Activated T-cell treated with anti-CD3 and anti-CD28 coated beads, Interleukin-2, amount 50 U/mL, for 72 hours (primary cell): ENCODE measurements around the gene CREB5. TPM values are rescaled to one million over a fixed set of nuclear protein-coding genes. Genes with fewer than 3 reads are reported as not detected.

Experiments used
- ATAC-seq, 2 donors: fragments of 150-1000 bp; cut with Tn5 transposase; replicated peaks in 1 of 2; 2 replicates each; pipeline ENCODE4 v1.10.0; 2021; ENCODE audit warnings: moderate library complexity in 2 of 2, mild to moderate bottlenecking in 1 of 2
- DNase-seq, 2 donors: peaks; one replicate each; pipeline ENCODE4 v3.0.0; 2021 to 2022; ENCODE audit warnings: mixed read lengths in 1 of 2
- H3K27ac Mint-ChIP-seq: one replicate; pipeline ENCODE4 v1.8.0; 2022; ENCODE audit warnings: mild to moderate bottlenecking, moderate library complexity, mixed read lengths
- H3K27me3 Mint-ChIP-seq: one replicate; pipeline ENCODE4 v1.8.0; 2022; ENCODE audit warnings: low read depth, mixed read lengths
- H3K36me3 Mint-ChIP-seq, 2 donors: one replicate each; pipeline ENCODE4 v1.8.0; 2022; ENCODE audit warnings: mixed read lengths in 2 of 2, mild to moderate bottlenecking in 1 of 2; ENCODE audit not compliant: insufficient read depth in 2 of 2
- H3K4me1 Mint-ChIP-seq: one replicate; pipeline ENCODE4 v1.8.0; 2022; ENCODE audit warnings: low read depth, mixed read lengths
- H3K4me3 Mint-ChIP-seq, 2 donors: one replicate each; pipeline ENCODE4 v1.8.0; 2022; ENCODE audit warnings: mild to moderate bottlenecking in 2 of 2, mixed read lengths in 2 of 2, moderate library complexity in 2 of 2
- H3K9me3 Mint-ChIP-seq, 2 donors: one replicate each; pipeline ENCODE4 v1.8.0; 2022; ENCODE audit warnings: mixed read lengths in 2 of 2
- total RNA-seq, 2 donors: library from RNA; stranded (reverse); gene quantifications; one replicate each; pipeline ENCODE4 v1.2.3, GENCODE V29; 2022

CREB5 gene
- total RNA-seq, 2 donors from 2014 or later, result 1.2 to 1.9 TPM

DNA sequence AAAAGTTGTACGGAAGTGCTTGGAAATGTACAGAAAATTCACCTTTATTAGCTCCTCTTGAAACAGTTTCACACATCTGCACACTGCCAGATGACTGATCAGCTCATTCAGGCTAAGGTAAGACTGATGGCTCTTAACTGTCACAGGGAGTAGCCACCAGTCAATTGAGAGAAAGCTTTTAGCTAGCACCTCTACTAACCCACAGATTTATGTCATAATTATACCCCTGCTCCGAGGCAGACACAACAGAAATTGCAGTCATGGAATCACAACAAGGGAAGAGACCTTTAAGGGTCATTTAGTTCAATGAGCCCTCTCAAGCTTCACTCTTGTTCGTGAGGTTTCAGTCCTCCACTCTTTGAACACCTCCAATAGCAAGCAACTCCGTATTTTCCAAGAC, 310.4 kb downstream of the CREB5 start:
- H3K27me3 Mint-ChIP-seq, result no peaks in the 10 kb centered on the region
- DNase-seq, result no peak
- no peak overlapping the region for H3K4me3 Mint-ChIP-seq
- H3K27ac Mint-ChIP-seq, result no peak overlapping the region
- no peaks in the 10 kb centered on the region for H3K36me3 Mint-ChIP-seq
- no peaks in the 10 kb centered on the region for H3K9me3 Mint-ChIP-seq
- ATAC-seq, result no peak
- no peaks in the 10 kb centered on the region for H3K4me1 Mint-ChIP-seq

- Mint-ChIP-seq H3K27me3 (no peaks in the 10 kb centered on the region), H3K4me1 (no peaks in the 10 kb centered on the region), H3K9me3 (no peaks in the 10 kb centered on the region), H3K36me3 (no peaks in the 10 kb centered on the region), H3K27ac (no peak overlapping the region), H3K4me3 (no peak overlapping the region)
- DNase-seq (no peak), ATAC-seq (no peak)
Observed at GRCh38 chr7:28723336-28723735, 311.0 kb downstream of the CREB5 start.

GRCh38 chr7:28724563-28724962, 312.2 kb downstream of the CREB5 start:
- Mint-ChIP-seq H3K27me3 (no peaks in the 10 kb centered on the region), H3K9me3 (no peaks in the 10 kb centered on the region), H3K4me3 (no peak overlapping the region), H3K4me1 (no peaks in the 10 kb centered on the region), H3K27ac (no peak overlapping the region), H3K36me3 (no peaks in the 10 kb centered on the region)
- DNase-seq (no peak), ATAC-seq (no peak)

DNA sequence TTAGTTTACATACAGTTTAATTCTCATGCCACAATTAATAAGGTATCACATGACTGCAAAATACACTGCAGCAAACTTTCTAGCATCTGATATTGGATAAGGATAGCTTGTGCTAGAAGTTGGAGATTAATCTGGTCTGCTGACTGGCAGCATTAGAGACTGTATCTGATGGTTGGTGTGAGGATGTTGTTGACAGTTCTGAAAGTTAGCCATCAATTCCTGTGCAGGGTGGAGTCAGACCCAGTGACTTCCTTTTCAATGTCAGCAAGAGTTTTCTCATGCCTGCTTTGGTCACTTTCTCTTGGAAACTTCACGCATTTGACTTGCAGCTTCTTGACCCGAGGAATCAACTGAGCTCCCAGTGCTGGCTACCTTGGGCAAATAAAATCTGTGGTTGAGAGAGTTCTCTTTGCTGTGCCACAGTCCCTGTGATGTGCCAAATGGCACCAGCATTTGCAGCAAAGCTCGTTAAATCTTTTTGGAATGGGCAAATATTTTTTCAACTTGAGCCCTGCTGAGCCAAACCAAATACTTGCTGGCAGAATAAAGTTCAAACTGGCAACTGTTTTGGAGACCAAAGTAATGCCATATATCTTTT, 312.8 kb downstream of the CREB5 start:
- Mint-ChIP-seq H3K4me1 (no peaks in the 10 kb centered on the region), H3K27ac (no peak overlapping the region)

GRCh38 chr7:28725911-28726310, 313.6 kb downstream of the CREB5 start:
- H3K36me3 Mint-ChIP-seq, result no peaks in the 10 kb centered on the region
- no peaks in the 10 kb centered on the region for H3K4me1 Mint-ChIP-seq
- no peak overlapping the region for H3K4me3 Mint-ChIP-seq
- no peaks in the 10 kb centered on the region for H3K27me3 Mint-ChIP-seq
- ATAC-seq (no peak), DNase-seq (no peak)
- no peak overlapping the region for H3K27ac Mint-ChIP-seq
- no peaks in the 10 kb centered on the region for H3K9me3 Mint-ChIP-seq

More for the DNA sequence above, 312.8 kb downstream of the CREB5 start:
- H3K36me3 Mint-ChIP-seq, result no peaks in the 10 kb centered on the region
- ATAC-seq, result no peak
- H3K27me3 Mint-ChIP-seq, result no peaks in the 10 kb centered on the region
- H3K4me3 Mint-ChIP-seq, result no peak overlapping the region
- no peaks in the 10 kb centered on the region for H3K9me3 Mint-ChIP-seq
- no peak for DNase-seq

GRCh38 chr7:28726555-28726954, 314.2 kb downstream of the CREB5 start:
- ATAC-seq (no peak), DNase-seq (no peak)
- H3K27ac Mint-ChIP-seq, result no peak overlapping the region
- no peaks in the 10 kb centered on the region for H3K9me3 Mint-ChIP-seq
- no peak overlapping the region for H3K4me3 Mint-ChIP-seq
- H3K36me3 Mint-ChIP-seq, result no peaks in the 10 kb centered on the region
- H3K27me3 Mint-ChIP-seq, result no peaks in the 10 kb centered on the region
- H3K4me1 Mint-ChIP-seq, result no peaks in the 10 kb centered on the region

GRCh38 chr7:28729281-28729680, 317.0 kb downstream of the CREB5 start:
- Mint-ChIP-seq H3K4me3 (no peak overlapping the region), H3K27ac (no peak overlapping the region), H3K9me3 (no peaks in the 10 kb centered on the region), H3K36me3 (no peaks in the 10 kb centered on the region), H3K27me3 (peaks cover 14% of the 10 kb centered on the region), H3K4me1 (no peaks in the 10 kb centered on the region)
- DNase-seq (no peak), ATAC-seq (no peak)

DNA sequence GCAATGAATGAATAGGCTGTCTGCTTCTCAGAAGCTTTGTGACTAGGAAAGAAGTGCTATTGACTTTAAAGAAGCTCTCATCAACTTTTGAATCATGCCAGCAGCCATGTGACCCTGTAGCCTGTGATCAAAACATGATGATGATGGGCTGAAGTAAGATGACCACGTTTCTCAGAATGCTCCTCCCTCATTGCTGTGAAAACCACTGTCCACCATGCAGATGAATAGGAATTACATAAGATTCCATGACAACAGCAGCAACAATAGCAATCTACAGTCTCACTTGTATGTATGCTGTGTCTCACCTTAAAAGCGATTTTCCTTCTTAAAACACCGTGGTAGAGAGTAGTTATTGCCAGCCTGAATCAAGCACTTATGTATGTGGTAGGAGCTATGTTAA, 317.4 kb downstream of the CREB5 start:
- Mint-ChIP-seq H3K27ac (no peak overlapping the region), H3K9me3 (no peaks in the 10 kb centered on the region), H3K27me3 (peaks cover 14% of the 10 kb centered on the region), H3K36me3 (no peaks in the 10 kb centered on the region), H3K4me1 (no peaks in the 10 kb centered on the region), H3K4me3 (no peak overlapping the region)
- ATAC-seq (no peak), DNase-seq (no peak)

DNA sequence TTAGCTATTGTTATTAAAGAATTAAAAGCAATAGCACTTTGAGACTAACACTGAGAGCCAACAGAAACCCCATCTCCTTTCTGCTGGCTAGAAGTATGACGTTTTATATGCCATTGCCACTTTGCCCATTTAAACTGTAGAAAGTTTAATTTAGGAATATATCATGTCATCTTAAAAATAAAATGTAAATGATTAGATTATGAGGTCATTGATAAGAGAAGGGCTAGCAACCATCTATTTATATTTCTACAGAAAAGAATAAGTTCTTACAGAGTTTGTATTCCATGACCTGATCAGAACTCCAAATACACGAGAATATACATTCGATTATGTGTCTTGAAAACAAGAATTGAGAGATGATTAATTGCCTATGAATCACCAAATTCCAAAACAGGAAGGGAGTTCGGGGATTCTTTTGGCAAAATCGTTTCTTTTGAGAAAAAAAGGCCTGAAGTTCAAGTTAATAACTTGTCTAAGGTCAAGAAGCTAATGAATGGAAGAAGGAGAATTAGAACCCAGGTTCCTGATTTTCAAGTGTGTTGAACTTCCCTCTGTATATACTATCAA, 318.9 kb downstream of the CREB5 start:
- H3K27ac Mint-ChIP-seq, result no peak overlapping the region
- ATAC-seq, result no peak
- H3K4me1 Mint-ChIP-seq, result no peaks in the 10 kb centered on the region
- H3K36me3 Mint-ChIP-seq, result no peaks in the 10 kb centered on the region
- no peak overlapping the region for H3K4me3 Mint-ChIP-seq
- DNase-seq, result no peak
- peaks cover 14% of the 10 kb centered on the region for H3K27me3 Mint-ChIP-seq
- H3K9me3 Mint-ChIP-seq, result no peaks in the 10 kb centered on the region

GRCh38 chr7:28732071-28732869, 320.0 kb downstream of the CREB5 start:
- H3K9me3 Mint-ChIP-seq, result no peaks in the 10 kb centered on the region
- H3K27ac Mint-ChIP-seq, result no peak overlapping the region
- DNase-seq (no peak), ATAC-seq (no peak)
- H3K4me3 Mint-ChIP-seq, result no peak overlapping the region
- H3K27me3 Mint-ChIP-seq, result peaks cover 14% of the 10 kb centered on the region
- H3K4me1 Mint-ChIP-seq, result no peaks in the 10 kb centered on the region
- no peaks in the 10 kb centered on the region for H3K36me3 Mint-ChIP-seq

DNA sequence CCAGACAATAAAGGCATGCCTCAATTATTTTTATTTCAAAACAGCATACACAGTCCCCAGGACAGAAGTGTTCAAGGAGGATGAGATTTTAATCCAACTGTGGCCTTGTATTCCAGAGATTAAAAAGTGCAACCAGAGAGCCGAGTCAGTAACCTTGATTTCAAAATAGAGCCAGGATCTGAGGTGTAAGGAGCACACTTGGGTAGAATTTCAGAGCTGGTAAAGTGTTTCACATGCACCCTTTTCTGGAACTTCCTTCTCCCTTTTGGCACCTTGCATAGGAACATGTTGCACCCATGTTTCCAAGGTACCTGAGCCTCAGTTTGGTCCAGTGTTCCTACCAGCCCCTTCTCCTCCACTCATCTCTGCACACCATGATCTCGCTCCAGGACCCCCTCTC, 320.7 kb downstream of the CREB5 start:
- Mint-ChIP-seq H3K27me3 (peaks cover 14% of the 10 kb centered on the region), H3K27ac (no peak overlapping the region), H3K36me3 (no peaks in the 10 kb centered on the region), H3K4me1 (no peaks in the 10 kb centered on the region), H3K9me3 (no peaks in the 10 kb centered on the region), H3K4me3 (no peak overlapping the region)
- DNase-seq, result no peak
- no peak for ATAC-seq

DNA sequence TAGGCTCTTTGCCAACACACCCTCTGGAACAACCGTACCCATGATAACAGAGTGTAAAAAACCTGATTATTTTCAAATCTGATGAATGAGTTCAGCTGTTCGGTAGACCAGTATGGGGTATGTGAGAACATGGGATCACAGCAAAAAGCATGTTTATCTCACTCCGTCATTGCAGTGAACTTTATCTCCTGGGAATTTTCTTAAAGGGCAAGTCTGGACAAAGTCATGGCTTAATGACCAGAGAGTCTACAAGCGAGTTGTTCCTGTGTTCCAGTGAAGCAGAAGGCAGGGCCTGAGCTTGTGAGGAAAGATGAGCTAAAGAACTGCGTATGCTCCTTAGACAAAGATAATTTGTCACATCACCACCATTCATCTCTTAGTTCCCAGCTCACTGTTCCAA, 326.1 kb downstream of the CREB5 start:
- no peak overlapping the region for H3K4me3 Mint-ChIP-seq
- no peaks in the 10 kb centered on the region for H3K4me1 Mint-ChIP-seq
- H3K27ac Mint-ChIP-seq, result no peak overlapping the region
- DNase-seq, result no peak
- H3K27me3 Mint-ChIP-seq, result peaks cover 8% of the 10 kb centered on the region
- no peak for ATAC-seq
- H3K9me3 Mint-ChIP-seq, result no peaks in the 10 kb centered on the region
- no peaks in the 10 kb centered on the region for H3K36me3 Mint-ChIP-seq

GRCh38 chr7:28739128-28739527, 326.8 kb downstream of the CREB5 start:
- DNase-seq, result no peak
- Mint-ChIP-seq H3K27ac (no peak overlapping the region), H3K27me3 (peaks cover 4% of the 10 kb centered on the region)

More at GRCh38 chr7:28739128-28739527, 326.8 kb downstream of the CREB5 start:
- Mint-ChIP-seq H3K4me1 (no peaks in the 10 kb centered on the region), H3K36me3 (no peaks in the 10 kb centered on the region), H3K9me3 (no peaks in the 10 kb centered on the region), H3K4me3 (no peak overlapping the region)
- no peak for ATAC-seq
